Measurements from ENCODE around the gene IFNGR1.

GRCh38 chr6:137176729-137177128 lies 42.5 kb downstream of the IFNGR1 start:
- TF ChIP-seq CTCF (IDR thresholded peaks at IDR 0.05) (no peak), POLR2A (IDR thresholded peaks at IDR 0.05) (no peak)
